ENCODE results near the gene CLTRN. TPM values are rescaled to one million over a fixed set of nuclear protein-coding genes. Genes with fewer than 3 reads are reported as not detected.

CLTRN gene
- total RNA-seq, 4 donors from 2014 or later = 0.40 to 1.2 (median 0.74) TPM; not detected in 1

- WGBS, 2 donors (ENCODE audit: low coverage in 1 of 2) = 44 to 64% methylated on average over 3 of the region's 3 CpGs
- ATAC-seq = no peak
- no peak overlapping the region for H3K27ac ChIP-seq
- no peaks in the 10 kb centered on the region for H3K36me3 ChIP-seq
- no peaks in the 10 kb centered on the region for H3K27me3 ChIP-seq
- H3K4me3 ChIP-seq = no peak overlapping the region
- TF ChIP-seq POLR2A (IDR thresholded peaks at IDR 0.05) = no peak
- TF ChIP-seq CTCF (IDR thresholded peaks at IDR 0.05) = no peak
- no peak for TF ChIP-seq POLR2AphosphoS5 (IDR thresholded peaks at IDR 0.05)
- no peak for TF ChIP-seq EP300 (IDR thresholded peaks at IDR 0.05)
- H3K4me1 ChIP-seq = no peaks in the 10 kb centered on the region
- H3K9me3 ChIP-seq = no peaks in the 10 kb centered on the region
These were observed 66.6 kb downstream of the CLTRN start for GRCh38 chrX:15598026-15598425.

DNA sequence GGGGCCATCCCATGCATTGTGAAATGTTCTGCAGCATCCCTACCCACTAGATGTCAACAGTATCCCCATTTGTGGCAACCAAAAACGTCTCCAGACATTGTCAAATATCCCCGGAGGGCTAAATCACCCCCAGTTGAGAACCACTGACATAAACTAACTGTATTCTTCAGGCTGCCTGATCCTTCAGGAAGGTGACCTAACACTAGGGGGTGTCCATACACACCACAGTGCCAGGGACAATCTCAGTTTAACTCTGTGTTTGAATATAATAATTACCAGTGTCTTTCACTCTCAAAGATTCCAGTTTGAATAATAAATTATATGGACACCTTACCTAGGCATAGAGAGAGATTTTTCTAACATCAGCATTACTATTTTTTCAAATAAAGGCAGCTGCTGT is 70.2 kb downstream of the CLTRN start:
- Histone ChIP-seq H3K27ac (no peak overlapping the region), H3K4me1 (no peaks in the 10 kb centered on the region), H3K27me3 (no peaks in the 10 kb centered on the region), H3K9me3 (no peaks in the 10 kb centered on the region), H3K36me3 (no peaks in the 10 kb centered on the region), H3K4me3 (no peak overlapping the region)
- 25% methylated on average over 1 of the region's 2 CpGs; no CpG with 5 or more reads in 1 of the 2 donors for WGBS, 2 donors (ENCODE audit: low coverage in 1 of 2)
- TF ChIP-seq CTCF (IDR thresholded peaks at IDR 0.05) (no peak), EP300 (IDR thresholded peaks at IDR 0.05) (no peak), POLR2A (IDR thresholded peaks at IDR 0.05) (no peak)
- no peak for ATAC-seq

DNA sequence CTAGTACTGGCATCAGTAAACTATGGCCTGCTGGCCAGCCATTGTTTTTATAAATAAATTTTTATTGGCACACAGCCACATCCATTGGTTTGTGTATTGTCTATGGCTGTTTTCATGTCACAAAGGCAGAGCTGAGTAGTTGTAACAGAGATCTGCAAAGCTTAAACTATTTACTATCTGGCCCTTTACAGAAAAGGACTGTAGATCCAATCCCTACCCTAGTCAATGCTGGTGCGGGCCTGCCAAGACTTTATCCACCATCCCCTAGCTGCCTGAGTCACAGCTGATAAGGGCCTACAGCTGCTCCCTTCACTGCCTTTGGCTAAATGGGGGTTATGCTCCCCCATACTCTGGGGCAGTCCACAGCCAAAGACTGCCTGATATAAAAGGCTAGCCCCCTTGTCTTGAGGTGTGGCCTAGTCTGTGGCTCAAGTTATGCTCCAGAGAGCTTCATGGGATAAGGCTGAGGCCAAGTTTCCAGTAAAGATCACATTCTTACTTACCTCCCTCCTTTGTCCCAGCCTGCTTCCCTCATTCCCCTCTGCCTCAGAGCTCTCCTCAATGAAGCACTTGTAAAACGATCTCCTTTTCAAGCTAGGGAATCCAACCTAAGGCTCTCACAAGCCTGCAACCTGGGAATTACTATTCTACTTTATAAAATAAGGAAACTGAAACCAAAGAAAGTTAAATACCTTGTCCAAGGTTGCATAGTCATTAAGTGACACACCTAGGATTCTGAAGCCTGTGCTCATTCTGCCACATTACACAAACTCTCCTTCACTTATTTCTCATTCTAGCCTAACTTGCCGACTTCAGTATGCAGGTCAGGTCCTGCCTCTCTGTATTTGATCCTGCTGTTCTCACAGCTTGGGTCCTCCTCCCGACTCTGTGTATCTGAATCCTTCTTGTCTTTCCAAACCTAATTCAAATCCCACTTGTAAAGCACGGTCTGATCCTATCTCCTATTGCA is 84.5 kb downstream of the CLTRN start:
- no peak overlapping the region for H3K27ac ChIP-seq
- TF ChIP-seq EP300 (IDR thresholded peaks at IDR 0.05) = no peak
- TF ChIP-seq POLR2A (IDR thresholded peaks at IDR 0.05) = no peak
- TF ChIP-seq CTCF (IDR thresholded peaks at IDR 0.05) = no peak
- TF ChIP-seq POLR2AphosphoS5 (IDR thresholded peaks at IDR 0.05) = no peak
- H3K9me3 ChIP-seq = no peaks in the 10 kb centered on the region
- no peaks in the 10 kb centered on the region for H3K36me3 ChIP-seq
- no peak for ATAC-seq
- no peaks in the 10 kb centered on the region for H3K27me3 ChIP-seq
- 70 to 89% methylated on average over 1 to 3 of the region's 5 CpGs for WGBS, 2 donors (ENCODE audit: low coverage in 1 of 2)
- no peaks in the 10 kb centered on the region for H3K4me1 ChIP-seq
- no peak overlapping the region for H3K4me3 ChIP-seq

Other genes starting within 250 kb of the CLTRN start
- gene PIR, start 171.5 kb downstream of the CLTRN start, total RNA-seq = 10 to 100 TPM; 14.7 to 30.4 (median 19.1) TPM
- 1 to 10 TPM; 1.9 to 4.4 (median 2.9) TPM for gene BMX, start 164.0 kb downstream of the CLTRN start, total RNA-seq
- gene ACE2, start 63.8 kb downstream of the CLTRN start, total RNA-seq = 1 to 10 TPM in 3 of 4 donors, under 1 TPM in 1; 0.62 to 4.5 (median 2.1) TPM
- 10 to 100 TPM in 2 of 4 donors, 1 to 10 TPM in 2; 8.2 to 11.4 (median 9.9) TPM for gene CA5B, start 73.5 kb upstream of the CLTRN start, total RNA-seq
- gene ZRSR2, start 125.7 kb upstream of the CLTRN start, total RNA-seq = 10 to 100 TPM in 3 of 4 donors, 1 to 10 TPM in 1; 8.3 to 12.0 (median 11.0) TPM
- 100 to 1,000 TPM in 3 of 4 donors, 10 to 100 TPM in 1; 98.7 to 300 (median 203) TPM for gene AP1S2, start 190.0 kb upstream of the CLTRN start, total RNA-seq